Spleen (tissue), 11 donors: ENCODE data around the gene SUMO4. TPM values are rescaled to one million over a fixed set of nuclear protein-coding genes. Genes with fewer than 3 reads are reported as not detected.
A peak's percentile ranks its signal among the peaks of the same experiment; 100 is the strongest.

ENCODE experiments used
- DNase-seq: peaks from one replicate; pipeline ENCODE4 v3.0.0-alpha.2; 2020
- H3K27ac ChIP-seq, 8 donors: fragments of 200-600 bp; sonication (generic) in 7 of 8; 1 replicate in 4 of 8; 2 replicates in 4 of 8; pipeline versions ENCODE4 v1.5.0 to v1.8.0; 2016 to 2021; ENCODE audit warnings: inconsistent platforms in 4 of 8, mild to moderate bottlenecking in 4 of 8, moderate library complexity in 1 of 8
- H3K27me3 ChIP-seq, 7 donors: fragments of 200-600 bp; sonication (generic) in 6 of 7; replicated peaks in 1 of 7; 1 replicate in 4 of 7; 2 replicates in 3 of 7; pipeline versions ENCODE4 v1.5.0 to v1.8.0; 2016 to 2021; ENCODE audit warnings: inconsistent platforms in 3 of 7, mild to moderate bottlenecking in 1 of 7
- H3K36me3 ChIP-seq, 6 donors: fragments of 200-600 bp; sonication (generic) in 5 of 6; 1 replicate in 4 of 6; 2 replicates in 2 of 6; pipeline versions ENCODE4 v1.5.0 to v1.8.0; 2016 to 2021; ENCODE audit warnings: inconsistent platforms in 2 of 6
- H3K4me1 ChIP-seq, 6 donors: fragments of 200-600 bp; sonication (generic) in 5 of 6; 1 replicate in 3 of 6; 2 replicates in 3 of 6; pipeline versions ENCODE4 v1.5.0 to v1.8.0; 2016 to 2021; ENCODE audit warnings: inconsistent platforms in 3 of 6
- H3K4me3 ChIP-seq, 8 donors: fragments of 200-600 bp; sonication (generic) in 7 of 8; 1 replicate in 4 of 8; 2 replicates in 4 of 8; pipeline versions ENCODE4 v1.5.0 to v1.8.0; 2016 to 2021; ENCODE audit warnings: inconsistent platforms in 4 of 8, mild to moderate bottlenecking in 4 of 8, moderate library complexity in 2 of 8
- H3K9me3 ChIP-seq, 8 donors: fragments of 200-600 bp; sonication (generic) in 7 of 8; 1 replicate in 4 of 8; 2 replicates in 4 of 8; pipeline versions ENCODE4 v1.5.0 to v1.8.0; 2016 to 2021; ENCODE audit warnings: inconsistent platforms in 4 of 8
- CTCF ChIP-seq, 11 experiments: fragments of 200-600 bp in 7 of 11; fragments of 450-650 bp in 4 of 11; sonication (generic) in 4 of 11; IDR thresholded peaks in 8 of 11; conservative IDR thresholded peaks in 3 of 11; 1 replicate in 7 of 11; 2 replicates in 4 of 11; pipeline versions ENCODE4 v1.4.0 to v1.8.0; 2016 to 2021; ENCODE audit warnings: antibody characterized with exemption in 11 of 11, inconsistent platforms in 4 of 11, mild to moderate bottlenecking in 1 of 11
- POLR2A ChIP-seq, 3 donors: fragments of 450-650 bp; IDR thresholded peaks; one replicate each; pipeline ENCODE4 v1.5.1; 2017; ENCODE audit warnings: antibody characterized with exemption in 3 of 3, mild to moderate bottlenecking in 1 of 3
- POLR2AphosphoS5 ChIP-seq, 3 donors: sonication (generic); formaldehyde crosslinking; IDR thresholded peaks; one replicate each; pipeline ENCODE4 v1.5.1; 2017; ENCODE audit warnings: antibody characterized with exemption in 3 of 3
- WGBS, 5 donors: extraction: QIAGEN DNeasy Blood & Tissue Kit in 3 of 5; methylation state at CpG; one replicate each; pipeline versions ENCODE4 v1.1.5 to v1.1.7; 2013 to 2018; 5-methylcytosine and 5-hydroxymethylcytosine counted together
- intact Hi-C: fragments of 100-400 bp; cut with DNase I; formaldehyde crosslinking; loops from one replicate; pipeline ENCODE4 v1.15.0; 2023; ENCODE audit warnings: low total_unique reads
- polyA plus RNA-seq, 3 donors: library from polyadenylated mRNA; stranded (reverse); fragments of 200-250 nt; gene quantifications; one replicate each; pipeline ENCODE4 v1.2.1, GENCODE V29; 2013
- total RNA-seq, 7 donors: library from RNA; depleted of rRNA in 3 of 7; stranded (reverse); fragments of >200 nt in 3 of 7; fragmentation: NEBNext Ultra II Directional in 4 of 7; extraction: Animal tissue kit (Norgen Biotek cat#: 25700) in 4 of 7; gene quantifications; one replicate each; pipeline versions ENCODE4 v1.1.0 to v1.2.1, GENCODE V29; 2016 to 2021
- donor health status: healthy with polysubstance abuse.
- donor health status: DM: no; HTN: no; CAD: no; lungs with moderate emphysema.
- donor health status: DM: no; HTN: no; CAD: no.
- donor health status: Bipolar disorder and iron deficiency.
- donor health status: healthy.
- donor health status: DM: no; HTN: no; CAD: no.
- donor health status: DM: yes; HTN: yes; CAD: no.

Gene SUMO4
- total and polyA plus RNA-seq, 10 donors = 0.16 to 19.7 (median 6.3) TPM; not detected in 2

- DNase-seq = no peak
- Histone ChIP-seq H3K36me3 (peaks cover 0 to 23% (median 0%) of the 10 kb centered on the region in 6 donors), H3K27me3 (no peaks in the 10 kb centered on the region), H3K4me1 (peaks cover 4 to 90% (median 55%) of the 10 kb centered on the region in 6 donors), H3K9me3 (no peaks in the 10 kb centered on the region), H3K4me3 (no peak overlapping the region), H3K27ac (no peak overlapping the region)
- TF ChIP-seq POLR2A (IDR thresholded peaks at IDR 0.05) (no peak), CTCF (IDR thresholded peaks at IDR 0.05 in 8 of 11, conservative IDR thresholded peaks at IDR 0.05 in 3 of 11) (no peak), POLR2AphosphoS5 (IDR thresholded peaks at IDR 0.05) (no peak)
- 69 to 94% (median 85%) methylated on average over 1 of the region's 1 CpG for WGBS, 5 donors
- intact Hi-C loops = no loop called here
Observed at GRCh38 chr6:149368065-149368464, 32.0 kb upstream of the SUMO4 start.

GRCh38 chr6:149371154-149371553, 28.9 kb upstream of the SUMO4 start:
- Histone ChIP-seq H3K27ac (peak overlapping the region in 1 of 8 donors; percentile 31), H3K4me3 (no peak overlapping the region), H3K4me1 (peaks cover 0 to 89% (median 39%) of the 10 kb centered on the region in 6 donors), H3K27me3 (no peaks in the 10 kb centered on the region), H3K36me3 (peaks cover 0 to 35% (median 0%) of the 10 kb centered on the region in 6 donors), H3K9me3 (no peaks in the 10 kb centered on the region)
- DNase-seq = no peak
- intact Hi-C loops = no loop called here
- TF ChIP-seq CTCF (IDR thresholded peaks at IDR 0.05 in 8 of 11, conservative IDR thresholded peaks at IDR 0.05 in 3 of 11) (no peak), POLR2AphosphoS5 (IDR thresholded peaks at IDR 0.05) (no peak), POLR2A (IDR thresholded peaks at IDR 0.05) (no peak)

GRCh38 chr6:149372062-149372461, 28.0 kb upstream of the SUMO4 start:
- H3K36me3 ChIP-seq = peaks cover 0 to 35% (median 0%) of the 10 kb centered on the region in 6 donors
- 48 to 100% (median 72%) methylated on average over 2 of the region's 2 CpGs for WGBS, 5 donors
- intact Hi-C loops = no loop called here

GRCh38 chr6:149373511-149373910, 26.6 kb upstream of the SUMO4 start:
- 96 to 100% (median 98%) methylated on average over 2 of the region's 2 CpGs for WGBS, 5 donors
- no peak for TF ChIP-seq POLR2AphosphoS5 (IDR thresholded peaks at IDR 0.05)
- H3K27me3 ChIP-seq = no peaks in the 10 kb centered on the region
- H3K9me3 ChIP-seq = no peaks in the 10 kb centered on the region
- no peak overlapping the region for H3K4me3 ChIP-seq
- no peak for DNase-seq
- peaks cover 0 to 47% (median 8%) of the 10 kb centered on the region in 6 donors for H3K36me3 ChIP-seq
- intact Hi-C loops = no loop called here
- peaks cover 0 to 67% (median 30%) of the 10 kb centered on the region in 6 donors for H3K4me1 ChIP-seq
- H3K27ac ChIP-seq = no peak overlapping the region

More at GRCh38 chr6:149372062-149372461, 28.0 kb upstream of the SUMO4 start:
- Histone ChIP-seq H3K4me1 (peaks cover 0 to 80% (median 35%) of the 10 kb centered on the region in 6 donors), H3K27me3 (no peaks in the 10 kb centered on the region), H3K4me3 (no peak overlapping the region), H3K27ac (no peak overlapping the region), H3K9me3 (no peaks in the 10 kb centered on the region)
- TF ChIP-seq CTCF (IDR thresholded peaks at IDR 0.05 in 8 of 11, conservative IDR thresholded peaks at IDR 0.05 in 3 of 11) (no peak), POLR2A (IDR thresholded peaks at IDR 0.05) (no peak)
- no peak for DNase-seq

GRCh38 chr6:149379977-149380376, 20.1 kb upstream of the SUMO4 start:
- H3K4me1 ChIP-seq = peaks cover 0 to 22% (median 0%) of the 10 kb centered on the region in 6 donors
- 96 to 98% (median 96%) methylated on average over 3 of the region's 3 CpGs for WGBS, 5 donors
- no peak overlapping the region for H3K4me3 ChIP-seq
- DNase-seq = no peak
- no peaks in the 10 kb centered on the region for H3K27me3 ChIP-seq
- no peaks in the 10 kb centered on the region for H3K9me3 ChIP-seq
- no peak overlapping the region for H3K27ac ChIP-seq
- H3K36me3 ChIP-seq = peaks cover 0 to 74% (median 34%) of the 10 kb centered on the region in 6 donors
- intact Hi-C loops = no loop called here
- TF ChIP-seq CTCF (IDR thresholded peaks at IDR 0.05 in 8 of 11, conservative IDR thresholded peaks at IDR 0.05 in 3 of 11) (no peak), POLR2AphosphoS5 (IDR thresholded peaks at IDR 0.05) (no peak), POLR2A (IDR thresholded peaks at IDR 0.05) (no peak)
